T-helper 2 cell treated with Interferon-gamma antibody and Interleukin-4, amounts not matched to agents 100 ng/mL and 5 ng/mL, for 36 hours (primary cell): ENCODE measurements around the gene ZNF366. TPM values are rescaled to one million over a fixed set of nuclear protein-coding genes. Genes with fewer than 3 reads are reported as not detected.

Experiments
- intact Hi-C: fragments of 100-400 bp; cut with micrococcal nuclease; formaldehyde crosslinking; loops from one replicate; pipeline ENCODE4 v1.15.1; 2023
- total RNA-seq: library from RNA; stranded (reverse); gene quantifications from 2 replicates; pipeline ENCODE4 v1.2.3, GENCODE V29; 2022

The ZNF366 gene
- total RNA-seq, 1 donor from 2014 or later = not detected

DNA sequence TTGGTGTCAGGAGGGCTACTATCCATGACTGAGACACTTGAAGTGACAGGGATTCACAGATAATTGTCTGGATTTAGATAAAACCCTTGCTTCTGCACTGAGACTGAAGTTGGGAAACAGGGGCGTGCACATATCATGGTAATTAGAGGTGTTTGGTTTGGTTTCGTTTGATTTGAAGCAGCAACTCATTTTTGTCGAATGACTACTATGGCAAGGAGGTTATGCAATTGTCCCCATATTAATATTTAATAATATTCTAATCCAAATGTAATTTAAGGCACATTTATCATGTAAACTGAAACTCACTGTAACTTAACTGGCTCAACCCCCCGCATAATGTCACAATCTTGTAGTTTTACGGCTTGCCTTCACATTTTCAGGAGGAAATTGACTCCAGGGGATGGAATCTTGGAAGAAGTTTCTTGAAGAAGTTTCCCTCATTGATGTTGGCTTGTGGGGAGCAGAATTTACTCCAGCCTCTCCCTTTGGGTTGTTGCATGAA is 12.5 kb downstream of the ZNF366 start:
- intact Hi-C loops = no loop called here

DNA sequence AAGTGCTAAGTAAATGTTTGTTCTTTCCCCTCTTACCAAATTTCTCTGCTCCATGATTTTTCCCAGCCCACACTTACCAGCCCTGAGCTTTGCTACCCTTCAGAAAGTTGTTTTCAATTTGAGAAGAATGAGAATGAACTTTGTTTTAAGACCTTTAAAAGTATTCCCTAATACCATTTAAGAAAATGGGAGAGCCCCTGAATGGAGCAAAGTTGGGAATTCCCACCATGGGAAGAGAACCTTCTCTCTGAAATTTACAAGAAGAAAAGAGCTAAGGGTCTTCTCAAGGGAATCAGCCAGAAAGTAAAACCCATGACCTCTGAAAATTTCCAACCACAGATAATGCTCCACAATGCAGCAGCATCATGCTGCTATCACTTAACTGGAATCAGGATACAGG is 17.7 kb downstream of the ZNF366 start:
- intact Hi-C loops = no loop called here

DNA sequence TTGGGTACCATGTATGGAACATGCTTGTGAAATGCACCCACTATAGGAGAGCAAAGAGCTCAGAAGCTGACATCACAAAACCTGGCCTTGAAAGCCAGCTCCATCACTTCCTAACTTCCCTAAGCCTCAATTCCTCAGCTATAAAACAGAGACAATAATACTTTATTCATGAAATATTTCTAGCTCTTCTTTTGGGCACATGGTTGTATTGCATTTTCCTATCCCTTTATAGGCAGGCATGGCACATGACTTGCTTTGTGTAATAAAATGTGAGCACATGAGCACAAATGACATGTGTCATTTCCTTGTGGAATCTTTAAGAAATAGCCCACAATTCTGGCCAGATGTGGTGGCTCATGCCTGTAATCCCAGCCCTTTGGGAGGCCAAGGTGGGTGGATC is 18.5 kb downstream of the ZNF366 start:
- intact Hi-C loops = no loop called here

DNA sequence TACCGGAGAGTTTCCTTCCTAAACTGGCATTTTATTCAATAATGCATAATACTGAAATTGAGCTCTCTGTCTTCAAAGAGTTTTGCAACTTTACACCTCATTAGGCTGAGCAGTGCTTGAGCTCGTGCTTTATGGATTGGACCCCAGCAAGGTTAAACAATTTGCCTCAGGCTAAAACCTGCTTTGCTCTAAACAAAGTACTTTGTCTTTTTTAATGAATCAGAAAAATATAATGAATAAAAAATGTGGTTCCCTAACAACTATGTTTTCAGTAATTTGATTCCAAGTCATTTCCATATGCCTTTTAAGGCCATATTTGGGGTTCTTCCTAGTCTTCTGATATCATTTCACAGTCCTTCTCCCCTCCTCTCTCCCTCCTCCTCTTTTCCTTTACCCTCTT is 20.0 kb downstream of the ZNF366 start:
- intact Hi-C loops = no loop called here

DNA sequence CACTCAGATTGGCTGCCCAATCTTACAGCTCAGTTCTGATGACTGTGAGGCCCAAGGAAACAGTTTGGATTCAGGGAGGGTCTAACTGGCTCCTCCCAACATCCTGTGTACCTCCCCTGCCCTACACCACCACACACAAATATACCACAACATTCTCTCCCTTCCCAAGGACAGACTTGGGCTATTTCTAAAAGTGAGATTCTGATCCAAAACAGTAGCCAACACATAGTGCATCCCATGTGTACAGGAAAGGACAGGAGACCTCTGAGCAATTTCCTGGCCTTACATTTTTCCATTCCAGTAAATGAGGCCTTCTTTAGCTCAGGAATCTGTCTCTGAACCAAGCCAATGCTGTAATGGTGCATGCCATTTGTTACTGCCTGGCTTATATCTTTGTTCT is 20.8 kb downstream of the ZNF366 start:
- intact Hi-C loops = no loop called here

DNA sequence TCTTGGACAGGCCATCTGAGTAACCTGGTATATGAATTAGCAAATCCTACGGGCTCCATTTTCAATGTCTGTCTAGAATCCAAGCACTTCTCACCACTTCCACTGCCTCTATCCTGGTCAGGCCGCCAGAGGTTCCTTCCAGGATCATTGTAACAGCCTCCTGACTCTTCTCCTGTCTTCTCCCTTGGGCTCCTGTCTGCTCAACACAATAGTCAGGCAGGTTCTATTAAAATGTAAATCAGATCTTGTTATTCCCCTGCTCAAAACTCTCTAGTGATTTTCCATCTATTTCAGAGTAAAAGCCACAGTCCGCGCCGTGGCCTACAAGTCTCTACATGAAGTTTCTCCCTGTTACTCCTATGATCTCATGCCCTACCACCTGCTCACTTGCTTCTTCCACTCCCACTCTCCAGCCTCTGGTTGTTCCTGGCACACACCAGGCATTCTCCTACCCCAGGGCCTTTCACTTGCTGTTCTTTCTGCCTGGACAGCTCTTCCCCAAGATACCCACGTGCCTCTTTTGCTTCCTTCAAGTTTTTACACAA is 21.7 kb downstream of the ZNF366 start:
- intact Hi-C loops = no loop called here

DNA sequence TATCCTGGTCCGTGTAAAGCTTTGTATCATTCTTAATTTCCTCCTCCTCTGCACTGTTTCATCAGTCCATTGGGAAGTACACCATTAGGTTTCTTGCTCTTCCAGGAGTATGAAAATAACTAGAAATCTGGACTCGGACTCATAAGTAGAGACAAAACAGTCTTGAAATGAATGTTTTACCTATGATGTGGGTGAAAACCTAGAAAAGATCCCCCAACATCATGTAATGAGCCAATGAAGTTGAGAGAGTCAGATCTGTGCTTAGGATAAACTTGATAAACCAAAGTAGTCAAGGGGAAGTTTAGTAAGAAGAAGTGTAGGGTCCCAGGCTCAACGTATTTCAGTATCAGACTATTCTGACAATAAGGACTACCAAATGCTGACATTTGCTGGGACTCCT is 25.2 kb downstream of the ZNF366 start:
- intact Hi-C loops = no loop called here

DNA sequence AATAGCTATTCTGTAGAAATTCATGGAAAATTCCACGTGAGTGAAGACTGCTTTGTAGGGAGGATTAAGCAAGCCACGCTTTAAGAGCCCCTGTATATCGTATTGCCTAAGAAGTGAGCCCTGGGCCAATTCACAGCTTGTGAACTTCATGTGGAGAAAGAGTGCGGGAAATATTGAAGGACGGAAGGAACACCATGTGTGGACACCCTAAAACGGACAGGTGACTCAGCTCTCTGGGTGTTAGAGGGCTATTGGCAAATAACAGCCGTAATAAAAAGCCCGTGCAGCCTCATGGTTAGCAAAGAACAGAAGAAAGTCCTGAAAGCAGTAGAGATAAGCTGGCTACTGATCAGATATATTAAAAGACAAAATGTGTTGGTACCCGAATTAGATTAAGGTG is 26.4 kb downstream of the ZNF366 start:
- intact Hi-C loops = no loop called here

DNA sequence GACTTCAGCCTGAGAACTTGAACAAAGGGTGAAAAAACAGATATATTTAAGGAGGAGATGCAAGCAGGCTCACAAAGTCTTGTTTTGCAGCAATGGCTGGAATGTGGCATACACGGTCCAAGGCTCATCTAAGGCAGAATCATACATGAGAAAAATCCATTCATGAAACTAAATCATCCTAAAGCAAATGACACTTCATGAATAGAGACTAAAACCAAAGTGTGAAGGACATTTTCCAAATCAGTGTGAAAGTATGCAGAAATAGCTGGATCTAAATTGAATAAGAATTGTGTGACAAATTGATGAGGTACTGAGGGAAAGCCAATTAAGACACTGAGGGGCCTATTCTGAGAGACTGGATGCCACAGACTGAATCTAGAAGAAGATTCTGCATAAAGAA is 27.3 kb downstream of the ZNF366 start:
- intact Hi-C loops = no loop called here

DNA sequence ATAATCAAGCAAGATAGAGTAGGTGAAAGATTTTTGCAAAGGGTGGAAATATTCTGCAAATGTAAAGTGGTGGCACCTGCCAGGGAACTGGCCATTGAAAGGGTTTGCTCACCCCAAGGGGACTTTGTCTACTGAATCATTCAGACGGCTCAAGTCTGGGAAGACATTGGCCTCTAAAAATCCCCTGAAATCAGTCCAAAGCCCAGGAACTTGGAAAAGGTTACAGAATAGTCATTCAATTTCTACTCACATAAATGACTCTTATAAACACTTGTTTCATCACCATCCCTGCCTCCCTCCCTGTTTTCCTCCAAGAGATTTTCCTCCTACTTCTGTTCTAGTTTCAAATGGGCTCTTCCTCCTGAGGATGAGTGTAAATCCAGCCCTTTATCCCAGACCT is 28.5 kb downstream of the ZNF366 start:
- intact Hi-C loops = no loop called here

DNA sequence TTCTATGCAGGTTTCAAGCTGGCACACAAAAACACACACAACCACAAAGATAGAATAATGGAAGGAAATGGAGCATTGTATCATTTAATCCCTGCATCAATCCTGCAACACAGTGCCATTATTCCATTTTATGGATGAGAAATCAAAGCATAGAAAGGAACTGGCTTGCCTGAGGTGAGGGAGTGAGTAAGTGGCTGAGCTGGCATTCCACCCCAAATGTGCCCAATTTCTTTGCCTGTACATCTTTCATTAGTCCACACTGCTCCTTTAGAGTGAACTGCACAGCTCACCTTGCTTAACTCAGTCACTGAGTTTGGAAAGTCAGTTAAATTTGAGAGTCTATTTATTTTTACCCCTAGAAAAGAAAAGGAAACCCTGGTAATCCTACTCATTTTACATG is 28.9 kb downstream of the ZNF366 start:
- intact Hi-C loops = no loop called here

DNA sequence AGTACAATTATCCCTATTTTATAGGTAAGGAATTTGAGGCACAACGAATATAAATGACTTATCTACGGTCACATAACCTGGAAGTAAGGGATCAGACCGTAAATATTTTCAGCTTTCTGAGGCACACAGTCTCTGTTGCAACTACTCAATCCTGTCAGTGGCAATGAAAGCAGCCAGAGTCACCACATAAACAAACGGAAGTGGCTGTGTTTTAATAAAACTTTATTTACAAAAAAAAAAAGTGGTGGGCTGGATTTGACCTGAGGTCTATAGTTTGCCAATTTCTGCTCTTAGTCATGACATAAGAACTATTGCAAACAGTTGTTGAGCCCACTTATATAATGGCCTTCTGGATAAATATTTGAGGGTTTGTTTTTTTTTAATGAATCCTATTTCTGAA is 29.6 kb downstream of the ZNF366 start:
- intact Hi-C loops = no loop called here

DNA sequence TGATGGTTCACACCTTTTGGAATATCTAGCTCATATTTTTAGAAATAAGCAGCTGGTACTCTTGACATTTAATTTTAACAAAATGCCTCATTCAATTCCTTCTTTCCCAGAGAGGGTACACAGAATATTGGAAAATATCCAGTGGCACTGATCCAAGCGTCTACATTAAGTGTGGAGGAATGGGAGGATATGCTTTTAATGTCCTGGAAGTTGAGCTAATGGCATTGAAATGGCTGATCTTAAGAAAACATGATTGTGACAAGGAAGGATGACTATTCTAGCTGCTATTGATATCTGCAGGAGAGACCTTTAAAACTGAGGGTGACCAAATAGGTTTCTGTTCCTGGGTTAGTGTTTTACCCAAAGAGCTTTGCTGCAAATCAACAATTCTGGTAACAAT is 30.0 kb downstream of the ZNF366 start:
- intact Hi-C loops = no loop called here

DNA sequence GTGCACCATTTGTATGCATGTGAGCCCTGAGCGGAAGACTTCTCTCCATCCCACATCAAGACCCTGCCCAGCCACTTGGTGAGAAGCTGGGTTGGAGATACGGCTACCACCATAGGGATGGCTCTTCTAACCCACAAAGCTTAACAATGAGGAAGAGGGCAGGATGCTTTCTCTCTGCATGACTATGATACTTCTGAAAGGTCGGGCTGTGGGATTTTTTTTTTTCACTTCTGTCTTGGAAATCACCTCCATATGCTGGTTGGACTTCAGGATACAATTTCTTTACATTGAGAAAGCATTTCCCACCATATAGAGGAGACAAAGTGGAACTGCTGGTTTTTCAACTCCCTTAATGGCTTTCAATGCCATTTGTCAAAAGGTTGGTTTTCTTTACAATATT is 30.5 kb downstream of the ZNF366 start:
- intact Hi-C loops = no loop called here

DNA sequence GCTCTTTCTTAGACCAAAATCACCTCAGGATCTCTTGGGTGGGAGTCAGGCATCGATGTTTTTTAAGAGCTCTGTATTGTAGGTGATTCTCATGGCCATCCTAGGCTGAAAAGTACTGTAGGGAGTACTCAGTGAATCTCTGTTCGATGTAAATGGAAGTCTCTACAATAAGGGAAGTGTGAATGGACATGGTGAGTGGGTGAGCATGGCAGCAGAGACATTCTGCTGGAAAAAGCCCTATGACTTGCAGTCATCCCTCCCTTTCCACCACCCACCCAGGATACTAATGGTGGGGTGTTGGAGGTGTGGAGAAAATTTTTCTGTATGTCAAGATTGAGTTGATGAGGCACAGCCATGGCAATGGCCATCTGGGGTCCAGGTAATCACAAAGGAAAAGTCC is 30.9 kb downstream of the ZNF366 start:
- intact Hi-C loops = no loop called here

DNA sequence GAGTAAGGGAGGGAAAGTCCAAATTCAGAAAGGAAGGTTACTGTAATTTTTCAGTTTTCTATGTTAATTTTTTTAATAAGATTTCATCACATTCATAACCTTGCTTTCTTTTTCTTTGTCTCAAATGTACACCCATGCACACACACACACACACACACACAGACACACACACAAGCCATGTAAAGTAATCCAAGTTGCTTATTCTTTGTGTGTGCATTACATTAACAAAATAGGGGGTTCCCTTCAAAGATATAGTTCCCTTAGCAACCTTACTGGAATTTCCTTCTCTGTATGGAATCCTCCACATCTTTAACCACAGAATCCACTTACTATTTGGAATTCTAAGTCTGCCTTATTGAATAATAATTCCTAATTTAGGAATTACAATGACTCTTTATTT is 32.7 kb downstream of the ZNF366 start:
- intact Hi-C loops = no loop called here

DNA sequence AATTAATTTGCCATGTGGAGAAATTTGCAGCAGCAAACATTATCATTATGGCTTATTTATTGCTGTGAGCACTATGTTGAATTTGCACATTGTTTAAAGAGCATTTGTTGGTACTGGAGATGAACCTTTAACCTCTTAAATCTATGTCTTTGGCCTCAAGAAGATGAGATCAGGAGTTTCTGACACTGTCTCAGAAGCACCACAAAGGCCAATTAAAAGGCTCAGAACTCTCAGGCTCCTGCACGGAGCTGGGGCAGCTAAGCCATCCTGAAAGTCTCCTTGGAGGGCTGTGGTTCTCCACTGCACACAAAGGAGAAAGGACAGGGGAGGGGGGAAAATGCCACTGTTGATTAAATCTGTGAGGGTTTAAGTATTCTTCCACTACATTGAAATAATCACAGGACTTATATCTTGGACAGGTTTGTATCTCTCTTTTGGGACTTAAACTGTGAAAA is 33.1 kb downstream of the ZNF366 start:
- intact Hi-C loops = no loop called here

DNA sequence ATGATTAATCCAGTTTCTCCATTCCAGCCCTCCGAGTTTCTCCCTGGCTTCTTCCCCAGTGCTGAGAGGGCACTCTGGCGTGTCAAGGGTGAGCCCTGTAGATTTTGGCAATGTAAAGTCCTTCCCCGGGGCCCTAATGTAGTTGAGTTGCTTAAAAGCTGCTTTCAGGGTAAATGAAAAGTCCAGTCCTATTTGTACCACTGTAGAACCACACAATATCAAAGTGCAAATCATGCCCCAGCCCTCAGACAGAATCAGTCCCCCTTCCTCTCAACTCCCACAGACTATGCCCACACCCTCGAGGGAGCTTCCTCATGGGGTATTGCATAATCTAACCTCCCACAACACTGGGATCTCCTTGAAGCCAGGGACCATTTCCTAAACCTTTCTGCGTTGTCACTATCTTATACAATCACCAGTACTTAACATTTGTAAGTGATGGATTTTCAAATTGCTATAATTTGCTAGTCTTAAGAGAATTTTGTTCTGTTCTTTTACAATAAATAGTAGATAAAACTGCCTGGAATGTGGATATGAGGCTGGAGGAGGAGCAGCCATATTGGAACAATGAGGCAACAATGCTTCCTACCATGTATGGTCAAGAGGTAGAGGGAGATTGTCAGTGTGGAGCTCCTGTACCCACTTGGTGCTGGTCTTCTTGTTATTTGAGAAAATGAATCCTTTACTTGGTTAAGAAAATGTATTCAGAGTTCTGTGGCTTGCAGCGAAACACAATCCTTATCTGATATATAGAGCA is 34.4 kb downstream of the ZNF366 start:
- intact Hi-C loops = no loop called here

DNA sequence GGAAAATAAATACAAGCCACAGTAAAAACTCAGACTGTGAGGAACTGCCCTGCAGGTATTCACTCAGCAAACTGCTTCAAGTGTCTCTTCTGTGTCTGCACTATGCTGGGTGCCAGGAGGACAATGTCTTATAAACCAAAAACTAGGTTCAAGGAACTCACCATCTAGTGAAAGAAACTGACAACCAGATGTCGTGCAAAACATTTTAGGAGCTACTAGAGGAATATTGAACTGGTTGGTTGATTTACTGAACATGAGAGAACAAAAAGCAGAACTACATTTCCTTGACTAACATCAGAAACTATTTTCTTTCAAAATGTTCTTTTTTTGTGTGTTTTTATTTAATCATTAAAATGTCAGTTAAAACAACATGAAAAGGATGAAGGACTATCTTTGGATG is 35.2 kb downstream of the ZNF366 start:
- intact Hi-C loops = no loop called here

DNA sequence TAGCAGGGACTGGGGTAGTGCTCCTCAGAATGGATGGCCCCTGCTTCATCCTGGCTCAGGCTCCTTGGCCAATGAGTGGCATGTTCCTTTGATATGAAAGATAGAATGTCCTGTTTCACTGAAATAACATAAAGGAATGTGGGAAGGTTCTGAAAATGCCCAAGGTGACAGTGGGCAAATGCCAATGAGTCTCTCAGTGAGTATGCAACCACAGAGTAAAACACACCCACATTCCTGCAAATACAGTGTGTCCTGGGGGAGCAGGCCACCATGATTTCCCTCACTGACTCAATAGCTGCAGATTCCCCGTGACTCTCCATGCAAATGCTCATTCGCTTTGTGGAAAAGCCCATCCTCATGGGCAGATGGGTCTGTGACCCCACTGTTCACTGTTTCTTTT is 36.4 kb downstream of the ZNF366 start:
- intact Hi-C loops = no loop called here

DNA sequence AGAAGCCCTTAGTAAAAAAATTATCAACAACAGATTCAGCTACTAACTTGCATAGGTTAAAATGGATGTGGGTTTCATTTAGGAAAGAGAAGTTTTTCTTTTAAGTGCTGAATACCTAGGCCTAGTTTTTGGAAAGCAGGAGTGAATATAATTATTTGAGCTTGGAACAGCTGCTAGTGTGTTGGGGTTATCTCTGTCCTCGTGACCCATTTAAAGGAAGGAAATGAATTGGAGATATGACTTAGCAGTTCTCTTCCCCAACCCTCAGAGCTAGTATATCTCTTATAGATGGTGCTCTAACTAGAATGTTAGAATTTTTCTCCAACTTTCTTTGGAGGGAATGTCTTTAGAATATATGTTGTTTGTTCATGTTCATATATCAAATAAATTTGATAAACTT is 38.6 kb downstream of the ZNF366 start:
- intact Hi-C loops = no loop called here

DNA sequence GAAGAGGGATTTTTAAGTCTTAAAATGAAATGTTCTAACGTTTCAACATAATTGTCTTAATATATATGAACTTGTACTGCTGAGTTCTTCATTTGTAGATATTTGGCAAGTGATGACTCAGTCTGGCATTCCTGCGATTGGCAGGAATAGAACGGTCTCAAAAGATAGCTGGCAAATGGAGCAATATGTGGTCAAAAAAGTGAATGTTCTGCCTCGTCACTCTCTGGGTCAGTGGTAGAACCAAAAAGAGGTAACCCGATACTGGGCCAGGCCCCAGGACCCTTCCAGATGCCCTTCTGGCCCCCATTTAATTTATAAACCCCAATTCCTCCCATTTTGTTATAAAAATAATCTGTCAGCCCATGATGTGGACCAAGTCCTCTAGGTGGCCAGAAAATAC is 39.2 kb downstream of the ZNF366 start:
- intact Hi-C loops = no loop called here

DNA sequence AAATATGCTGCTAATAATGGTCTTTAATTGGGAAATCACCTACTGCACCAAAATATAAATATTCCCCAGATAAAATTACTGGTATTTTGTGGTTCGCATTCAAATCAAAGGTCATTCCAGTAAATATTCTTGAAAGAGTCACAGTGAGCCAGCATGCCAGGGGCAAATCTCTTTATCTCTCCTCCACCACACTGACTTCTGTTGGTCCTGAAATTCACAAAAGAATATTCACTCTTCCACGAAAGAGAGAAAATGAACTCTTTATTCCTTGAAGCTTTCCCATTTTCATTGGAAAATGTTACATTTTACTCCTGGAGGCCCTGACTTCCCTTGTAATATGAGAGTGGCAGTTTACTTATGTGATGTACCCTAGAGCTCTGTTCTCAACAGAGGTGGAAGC is 39.7 kb downstream of the ZNF366 start:
- intact Hi-C loops = no loop called here
